ENCODE measurements around the gene ARHGEF26. TPM values are rescaled to one million over a fixed set of nuclear protein-coding genes. Genes with fewer than 3 reads are reported as not detected.

ARHGEF26 gene
- total RNA-seq, 4 donors from 2014 or later: 6.8 to 21.9 (median 10.3) TPM

GRCh38 chr3:154184582-154184981 is 63.4 kb downstream of the ARHGEF26 start:
- WGBS, 2 donors: 77% methylated on average over 4 of the region's 4 CpGs
- no peak overlapping the region for H3K27ac ChIP-seq
- intact Hi-C loops (cut with DNase I): no loop called here
- H3K4me1 ChIP-seq: peaks cover 3 to 42% (median 4%) of the 10 kb centered on the region in 3 donors
- TF ChIP-seq POLR2A (IDR thresholded peaks at IDR 0.05): no peak
- TF ChIP-seq, protein P1, sequence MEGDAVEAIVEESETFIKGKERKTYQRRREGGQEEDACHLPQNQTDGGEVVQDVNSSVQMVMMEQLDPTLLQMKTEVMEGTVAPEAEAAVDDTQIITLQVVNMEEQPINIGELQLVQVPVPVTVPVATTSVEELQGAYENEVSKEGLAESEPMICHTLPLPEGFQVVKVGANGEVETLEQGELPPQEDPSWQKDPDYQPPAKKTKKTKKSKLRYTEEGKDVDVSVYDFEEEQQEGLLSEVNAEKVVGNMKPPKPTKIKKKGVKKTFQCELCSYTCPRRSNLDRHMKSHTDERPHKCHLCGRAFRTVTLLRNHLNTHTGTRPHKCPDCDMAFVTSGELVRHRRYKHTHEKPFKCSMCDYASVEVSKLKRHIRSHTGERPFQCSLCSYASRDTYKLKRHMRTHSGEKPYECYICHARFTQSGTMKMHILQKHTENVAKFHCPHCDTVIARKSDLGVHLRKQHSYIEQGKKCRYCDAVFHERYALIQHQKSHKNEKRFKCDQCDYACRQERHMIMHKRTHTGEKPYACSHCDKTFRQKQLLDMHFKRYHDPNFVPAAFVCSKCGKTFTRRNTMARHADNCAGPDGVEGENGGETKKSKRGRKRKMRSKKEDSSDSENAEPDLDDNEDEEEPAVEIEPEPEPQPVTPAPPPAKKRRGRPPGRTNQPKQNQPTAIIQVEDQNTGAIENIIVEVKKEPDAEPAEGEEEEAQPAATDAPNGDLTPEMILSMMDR (IDR thresholded peaks at IDR 0.05): no peak
- H3K36me3 ChIP-seq: peaks cover 0 to 15% (median 0%) of the 10 kb centered on the region in 3 donors
- H3K27me3 ChIP-seq: no peaks in the 10 kb centered on the region
- no peaks in the 10 kb centered on the region for H3K9me3 ChIP-seq
- no peak for DNase-seq
- no peak overlapping the region for H3K4me3 ChIP-seq

DNA sequence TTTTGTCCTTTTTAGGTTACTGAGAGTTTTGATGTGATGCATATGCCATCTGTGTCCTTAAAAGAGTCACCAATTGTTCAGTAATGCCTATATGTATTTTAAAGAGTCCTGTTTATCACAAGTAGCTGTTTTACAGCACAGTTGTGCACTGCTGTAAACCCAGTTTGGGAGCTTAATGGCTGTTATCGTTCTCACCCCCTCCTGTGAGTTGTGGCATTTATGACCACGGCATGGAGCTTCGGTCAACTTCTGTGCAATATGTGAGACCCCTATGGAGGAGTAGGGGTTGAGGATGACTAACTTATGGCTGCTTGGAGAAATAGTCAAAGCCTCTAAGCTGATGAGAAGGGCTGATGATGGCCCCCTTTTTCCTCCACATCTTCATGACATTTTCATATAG is 67.2 kb downstream of the ARHGEF26 start:
- no peak for DNase-seq
- 96 to 100% methylated on average over 2 to 3 of the region's 3 CpGs for WGBS, 2 donors
- TF ChIP-seq POLR2A (IDR thresholded peaks at IDR 0.05): no peak
- TF ChIP-seq, protein P1 (IDR thresholded peaks at IDR 0.05): no peak
- intact Hi-C loops (cut with DNase I): no loop called here
- Histone ChIP-seq H3K27me3 (no peaks in the 10 kb centered on the region), H3K4me3 (no peak overlapping the region), H3K27ac (no peak overlapping the region), H3K4me1 (peaks cover 0 to 15% (median 0%) of the 10 kb centered on the region in 3 donors), H3K36me3 (peaks cover 0 to 39% (median 0%) of the 10 kb centered on the region in 3 donors), H3K9me3 (no peaks in the 10 kb centered on the region)

GRCh38 chr3:154188846-154189245 is 67.7 kb downstream of the ARHGEF26 start:
- peaks cover 0 to 41% (median 0%) of the 10 kb centered on the region in 3 donors for H3K36me3 ChIP-seq
- no peak overlapping the region for H3K27ac ChIP-seq
- H3K9me3 ChIP-seq: no peaks in the 10 kb centered on the region
- intact Hi-C loops (cut with DNase I): no loop called here
- H3K4me3 ChIP-seq: no peak overlapping the region
- TF ChIP-seq, protein P1 (IDR thresholded peaks at IDR 0.05): no peak
- TF ChIP-seq POLR2A (IDR thresholded peaks at IDR 0.05): no peak
- H3K27me3 ChIP-seq: no peaks in the 10 kb centered on the region
- H3K4me1 ChIP-seq: peaks cover 0 to 13% (median 0%) of the 10 kb centered on the region in 3 donors
- DNase-seq: no peak
- WGBS, 2 donors: 46 to 71% methylated on average over 2 to 3 of the region's 3 CpGs

GRCh38 chr3:154191520-154191919 is 70.3 kb downstream of the ARHGEF26 start:
- DNase-seq: no peak
- Histone ChIP-seq H3K27me3 (no peaks in the 10 kb centered on the region), H3K36me3 (peaks cover 0 to 66% (median 6%) of the 10 kb centered on the region in 3 donors), H3K9me3 (no peaks in the 10 kb centered on the region), H3K27ac (no peak overlapping the region), H3K4me3 (no peak overlapping the region), H3K4me1 (no peaks in the 10 kb centered on the region)
- TF ChIP-seq, protein P1 (IDR thresholded peaks at IDR 0.05): no peak
- TF ChIP-seq POLR2A (IDR thresholded peaks at IDR 0.05): no peak
- 67 to 100% methylated on average over 1 of the region's 1 CpG for WGBS, 2 donors
- intact Hi-C loops (cut with DNase I): no loop called here

- H3K27me3 ChIP-seq: no peaks in the 10 kb centered on the region
Observed at GRCh38 chr3:154192225-154192624, 71.0 kb downstream of the ARHGEF26 start.

More at GRCh38 chr3:154192225-154192624, 71.0 kb downstream of the ARHGEF26 start:
- DNase-seq: no peak
- H3K4me3 ChIP-seq: no peak overlapping the region
- intact Hi-C loops (cut with DNase I): no loop called here
- no peaks in the 10 kb centered on the region for H3K9me3 ChIP-seq
- TF ChIP-seq POLR2A (IDR thresholded peaks at IDR 0.05): no peak
- TF ChIP-seq, protein P1 (IDR thresholded peaks at IDR 0.05): no peak
- H3K4me1 ChIP-seq: no peaks in the 10 kb centered on the region
- H3K36me3 ChIP-seq: peaks cover 0 to 72% (median 6%) of the 10 kb centered on the region in 3 donors
- 80 to 87% methylated on average over 2 of the region's 2 CpGs for WGBS, 2 donors
- H3K27ac ChIP-seq: no peak overlapping the region
